Activated naive CD4-positive, alpha-beta T cell treated with anti-CD3 and anti-CD28 coated beads for 36 hours (primary cell): ENCODE data around the gene PLCB4. TPM values are rescaled to one million over a fixed set of nuclear protein-coding genes. Genes with fewer than 3 reads are reported as not detected.

Experiments used
- CTCF ChIA-PET: fragments of 350-600 bp; sonication (Branson Sonifier 250); formaldehyde crosslinking; loops from one replicate; lab custom pipeline; 2021; ENCODE audit warnings: antibody characterized with exemption; lab: Charles Lee
- DNase-seq: peaks from one replicate; pipeline ENCODE4 v3.0.0-alpha.2; 2020
- H3K27ac Mint-ChIP-seq: one replicate; pipeline ENCODE4 v1.8.0; 2021; ENCODE audit warnings: mild to moderate bottlenecking, mixed read lengths
- H3K27me3 Mint-ChIP-seq: one replicate; pipeline ENCODE4 v1.8.0; 2021; ENCODE audit warnings: low read depth, mixed read lengths
- H3K36me3 Mint-ChIP-seq: one replicate; pipeline ENCODE4 v1.8.0; 2021; ENCODE audit warnings: low read depth, mixed read lengths
- H3K4me1 Mint-ChIP-seq: one replicate; pipeline ENCODE4 v1.8.0; 2021; ENCODE audit warnings: low read depth, mixed read lengths
- H3K4me3 Mint-ChIP-seq: one replicate; pipeline ENCODE4 v1.8.0; 2021; ENCODE audit warnings: mild to moderate bottlenecking, moderate library complexity, mixed read lengths
- H3K9me3 Mint-ChIP-seq: one replicate; pipeline ENCODE4 v1.8.0; 2021; ENCODE audit warnings: mixed read lengths
- intact Hi-C: fragments of 100-400 bp; cut with micrococcal nuclease; formaldehyde crosslinking; loops from one replicate; pipeline ENCODE4 v1.15.1; 2023
- total RNA-seq, 2 experiments: library from RNA; stranded (reverse); gene quantifications; one replicate each; pipeline ENCODE4 v1.2.3, GENCODE V29; 2021

The PLCB4 gene
- total RNA-seq, 2 experiments from 2014 or later: not detected

GRCh38 chr20:9139106-9139833 lies 70.4 kb downstream of the PLCB4 start:
- Mint-ChIP-seq H3K4me1 (no peaks in the 10 kb centered on the region), H3K27me3 (no peaks in the 10 kb centered on the region), H3K4me3 (no peak overlapping the region), H3K27ac (no peak overlapping the region), H3K36me3 (no peaks in the 10 kb centered on the region), H3K9me3 (peaks cover 8% of the 10 kb centered on the region)
- CTCF ChIA-PET: no interaction called here
- intact Hi-C loops: no loop called here
- no peak for DNase-seq

DNA sequence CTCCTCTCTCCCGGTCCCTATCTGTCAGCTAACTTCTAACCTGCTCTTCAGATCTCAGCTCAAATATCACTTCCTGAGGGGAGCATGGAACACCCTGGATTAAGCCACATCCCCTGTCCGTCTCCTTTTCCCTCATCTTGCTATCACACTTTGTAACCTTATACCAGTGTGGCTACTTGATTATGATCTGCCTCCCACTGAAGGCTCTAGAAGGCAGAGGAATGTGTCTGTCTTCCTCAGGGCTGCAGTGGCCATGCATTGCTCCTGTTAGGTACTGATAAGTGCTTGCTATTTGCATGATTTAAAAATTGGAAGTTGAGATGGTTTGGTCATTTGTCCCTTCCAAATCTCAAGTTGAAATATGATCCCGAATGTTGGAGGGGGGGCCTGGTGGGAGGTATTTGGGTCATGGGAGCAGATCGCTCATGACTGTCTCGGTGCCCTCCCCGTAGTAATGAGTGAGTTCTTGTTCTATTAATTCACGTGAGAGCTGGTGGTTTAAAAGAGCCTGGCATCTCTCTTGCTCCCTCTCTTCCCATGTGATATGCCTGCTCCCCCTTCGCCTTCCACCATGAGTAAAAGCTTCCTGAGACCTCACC lies 71.4 kb downstream of the PLCB4 start:
- no peaks in the 10 kb centered on the region for H3K36me3 Mint-ChIP-seq

DNA sequence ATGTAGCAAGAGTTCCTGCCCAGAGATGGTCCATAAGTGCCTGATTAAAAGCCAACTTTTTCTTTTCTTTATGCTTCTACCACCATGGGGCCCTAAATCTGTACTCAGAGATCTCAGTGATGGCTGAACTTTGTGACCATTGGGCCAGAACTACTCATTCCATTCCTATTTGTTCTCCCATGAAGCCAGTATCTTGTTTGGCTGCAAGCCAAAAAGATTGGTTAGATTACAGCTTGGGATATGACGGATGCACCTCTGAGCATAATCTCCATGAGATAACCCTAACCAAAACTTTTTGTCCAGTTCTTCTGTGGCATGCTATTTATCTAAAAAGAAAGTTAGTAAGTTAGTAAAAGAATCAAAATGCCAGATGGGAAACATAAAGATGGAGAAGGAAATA lies 72.2 kb downstream of the PLCB4 start:
- DNase-seq: no peak

More for the DNA sequence above, 71.4 kb downstream of the PLCB4 start:
- no peak for DNase-seq
- Mint-ChIP-seq H3K27me3 (no peaks in the 10 kb centered on the region), H3K27ac (no peak overlapping the region), H3K9me3 (peaks cover 8% of the 10 kb centered on the region), H3K4me3 (no peak overlapping the region), H3K4me1 (no peaks in the 10 kb centered on the region)
- intact Hi-C loops: no loop called here
- CTCF ChIA-PET: no interaction called here

GRCh38 chr20:9141921-9142320 lies 73.0 kb downstream of the PLCB4 start:
- Mint-ChIP-seq H3K9me3 (peaks cover 12% of the 10 kb centered on the region), H3K4me3 (no peak overlapping the region), H3K36me3 (no peaks in the 10 kb centered on the region), H3K27me3 (no peaks in the 10 kb centered on the region), H3K4me1 (no peaks in the 10 kb centered on the region), H3K27ac (no peak overlapping the region)
- intact Hi-C loops: no loop called here
- CTCF ChIA-PET: no interaction called here
- DNase-seq: no peak

More for the DNA sequence above, 72.2 kb downstream of the PLCB4 start:
- Mint-ChIP-seq H3K4me1 (no peaks in the 10 kb centered on the region), H3K27me3 (no peaks in the 10 kb centered on the region), H3K36me3 (no peaks in the 10 kb centered on the region), H3K27ac (no peak overlapping the region), H3K4me3 (no peak overlapping the region), H3K9me3 (peaks cover 10% of the 10 kb centered on the region)
- intact Hi-C loops: no loop called here
- CTCF ChIA-PET: no interaction called here

DNA sequence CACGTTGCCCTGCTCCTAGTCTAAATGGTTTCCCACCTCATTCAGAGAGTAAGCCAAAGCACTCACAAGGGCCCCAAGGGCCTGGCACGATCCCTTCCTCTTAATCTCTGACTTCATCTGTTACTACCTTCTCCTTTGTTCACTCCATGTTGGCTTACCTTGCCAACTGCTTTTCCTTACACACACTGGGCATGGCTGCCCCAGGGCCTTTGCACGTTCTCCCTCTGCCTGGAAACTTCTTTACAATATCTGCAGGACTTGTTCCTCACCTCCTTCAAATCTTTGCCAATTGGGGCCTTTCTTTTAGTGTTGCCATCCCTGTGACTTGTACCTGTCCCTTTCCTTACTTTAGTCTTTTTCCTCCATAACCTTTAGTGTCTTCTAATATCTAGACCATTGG lies 73.9 kb downstream of the PLCB4 start:
- Mint-ChIP-seq H3K27ac (no peak overlapping the region), H3K36me3 (no peaks in the 10 kb centered on the region), H3K4me1 (no peaks in the 10 kb centered on the region), H3K27me3 (no peaks in the 10 kb centered on the region), H3K9me3 (peaks cover 12% of the 10 kb centered on the region), H3K4me3 (no peak overlapping the region)
- no peak for DNase-seq
- CTCF ChIA-PET: no interaction called here
- intact Hi-C loops: no loop called here

DNA sequence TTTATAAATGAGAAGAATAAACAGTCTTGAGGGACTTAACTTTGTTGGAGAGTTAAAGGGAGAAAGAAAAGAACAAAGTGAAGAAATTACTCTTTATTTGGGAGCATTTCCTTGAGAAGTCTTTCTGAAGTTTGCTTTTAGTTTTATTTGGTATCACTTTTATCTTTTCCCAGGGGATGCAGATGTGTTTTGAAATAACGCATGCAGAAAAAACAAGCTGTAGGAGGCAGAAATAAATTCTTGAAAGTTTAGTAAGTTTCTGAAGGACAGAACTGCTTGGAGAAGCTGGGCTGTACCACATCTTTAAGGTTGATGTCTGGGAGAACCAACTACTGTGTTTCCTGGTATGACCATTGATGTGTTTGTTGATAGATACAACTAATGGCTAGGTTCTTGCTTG lies 75.0 kb downstream of the PLCB4 start:
- intact Hi-C loops: no loop called here
- H3K4me3 Mint-ChIP-seq: no peak overlapping the region
- H3K4me1 Mint-ChIP-seq: no peaks in the 10 kb centered on the region
- no peak for DNase-seq
- H3K27ac Mint-ChIP-seq: no peak overlapping the region
- CTCF ChIA-PET: no interaction called here
- H3K27me3 Mint-ChIP-seq: no peaks in the 10 kb centered on the region
- peaks cover 12% of the 10 kb centered on the region for H3K9me3 Mint-ChIP-seq
- H3K36me3 Mint-ChIP-seq: no peaks in the 10 kb centered on the region

DNA sequence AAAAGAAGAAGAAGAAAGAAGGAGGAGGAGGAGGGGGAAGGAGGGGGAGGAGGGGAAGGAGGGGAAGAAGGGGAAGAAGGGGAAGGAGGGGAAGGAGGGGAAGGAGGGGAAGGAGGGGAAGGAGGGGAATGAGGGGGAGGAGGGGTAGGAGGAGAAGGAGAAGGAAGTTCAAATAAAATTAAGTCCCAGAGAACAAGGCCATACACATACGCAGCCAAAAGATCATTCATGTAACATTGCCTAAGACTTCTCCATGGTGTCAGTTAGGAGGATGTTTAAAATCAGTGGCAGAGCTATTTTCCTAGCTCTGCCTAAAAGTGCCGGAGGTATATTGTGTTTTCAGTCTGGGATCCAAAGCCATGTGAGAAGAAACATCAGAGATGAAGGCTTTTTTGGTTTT lies 75.8 kb downstream of the PLCB4 start:
- Mint-ChIP-seq H3K27me3 (no peaks in the 10 kb centered on the region), H3K4me3 (no peak overlapping the region), H3K9me3 (peaks cover 7% of the 10 kb centered on the region), H3K36me3 (no peaks in the 10 kb centered on the region), H3K4me1 (no peaks in the 10 kb centered on the region), H3K27ac (no peak overlapping the region)
- intact Hi-C loops: no loop called here
- DNase-seq: no peak
- CTCF ChIA-PET: no interaction called here

- no peaks in the 10 kb centered on the region for H3K36me3 Mint-ChIP-seq
- CTCF ChIA-PET: no interaction called here
- no peak for DNase-seq
- no peaks in the 10 kb centered on the region for H3K4me1 Mint-ChIP-seq
- intact Hi-C loops: no loop called here
- no peaks in the 10 kb centered on the region for H3K27me3 Mint-ChIP-seq
- no peak overlapping the region for H3K27ac Mint-ChIP-seq
- H3K9me3 Mint-ChIP-seq: peaks cover 5% of the 10 kb centered on the region
- no peak overlapping the region for H3K4me3 Mint-ChIP-seq
These were observed 76.3 kb downstream of the PLCB4 start for GRCh38 chr20:9145142-9145541.

- peaks cover 8% of the 10 kb centered on the region for H3K9me3 Mint-ChIP-seq
- no peak overlapping the region for H3K4me3 Mint-ChIP-seq
- no peaks in the 10 kb centered on the region for H3K36me3 Mint-ChIP-seq
- intact Hi-C loops: no loop called here
- H3K27me3 Mint-ChIP-seq: no peaks in the 10 kb centered on the region
- no peak for DNase-seq
- no peaks in the 10 kb centered on the region for H3K4me1 Mint-ChIP-seq
- no peak overlapping the region for H3K27ac Mint-ChIP-seq
- CTCF ChIA-PET: no interaction called here
These were observed 77.8 kb downstream of the PLCB4 start for GRCh38 chr20:9146649-9147048.

GRCh38 chr20:9147547-9148024 lies 78.7 kb downstream of the PLCB4 start:
- no peaks in the 10 kb centered on the region for H3K27me3 Mint-ChIP-seq
- no peaks in the 10 kb centered on the region for H3K36me3 Mint-ChIP-seq
- CTCF ChIA-PET: no interaction called here
- no peak overlapping the region for H3K27ac Mint-ChIP-seq
- H3K9me3 Mint-ChIP-seq: peaks cover 11% of the 10 kb centered on the region
- H3K4me3 Mint-ChIP-seq: no peak overlapping the region
- H3K4me1 Mint-ChIP-seq: no peaks in the 10 kb centered on the region
- intact Hi-C loops: no loop called here
- no peak for DNase-seq

- Mint-ChIP-seq H3K27ac (no peak overlapping the region), H3K9me3 (peaks cover 11% of the 10 kb centered on the region), H3K4me3 (no peak overlapping the region), H3K36me3 (no peaks in the 10 kb centered on the region), H3K4me1 (no peaks in the 10 kb centered on the region), H3K27me3 (no peaks in the 10 kb centered on the region)
- intact Hi-C loops: no loop called here
- no peak for DNase-seq
- CTCF ChIA-PET: no interaction called here
These were observed 79.4 kb downstream of the PLCB4 start for GRCh38 chr20:9148291-9148690.

DNA sequence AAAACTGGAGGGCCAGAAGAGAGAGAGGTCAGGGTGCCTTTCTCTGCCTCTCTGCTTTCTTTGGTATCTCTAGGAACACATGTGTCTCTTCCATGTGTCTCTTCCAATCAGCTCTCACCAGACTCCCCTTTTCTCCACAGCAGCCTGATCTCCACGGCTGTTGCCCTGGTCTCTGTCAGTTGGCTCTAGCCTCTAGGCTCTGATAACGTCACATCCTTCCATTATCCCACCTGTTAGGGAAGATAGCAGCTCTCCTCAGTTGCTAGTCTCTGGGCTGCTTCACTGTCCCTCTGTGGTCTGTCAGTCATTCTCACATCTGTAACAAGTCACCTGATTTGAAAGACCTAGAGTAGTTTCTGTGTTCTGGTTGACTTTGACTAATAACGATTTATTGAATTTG lies 80.2 kb downstream of the PLCB4 start:
- no peak for DNase-seq
- intact Hi-C loops: no loop called here
- CTCF ChIA-PET: no interaction called here

DNA sequence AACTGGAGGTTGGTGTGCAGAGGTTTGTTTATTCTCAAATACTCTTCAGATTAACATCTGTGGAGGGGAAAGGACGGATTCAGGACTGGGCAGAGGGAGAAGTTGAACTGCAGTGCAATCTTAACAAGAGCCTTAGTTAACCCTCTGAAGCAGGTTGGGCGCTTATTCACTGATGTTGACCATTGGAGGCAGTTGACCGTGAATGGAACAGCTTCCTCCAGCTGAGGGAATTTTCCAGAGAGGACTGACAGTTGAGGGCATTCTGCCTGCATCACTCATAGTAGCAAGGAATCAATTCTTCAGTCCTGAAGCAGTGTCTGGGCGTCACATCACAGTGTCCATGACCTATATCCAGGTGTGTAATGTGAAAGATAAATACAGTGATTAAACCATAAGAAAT lies 80.9 kb downstream of the PLCB4 start:
- Mint-ChIP-seq H3K27me3 (no peaks in the 10 kb centered on the region), H3K36me3 (no peaks in the 10 kb centered on the region), H3K4me1 (no peaks in the 10 kb centered on the region), H3K9me3 (peaks cover 11% of the 10 kb centered on the region), H3K27ac (no peak overlapping the region), H3K4me3 (no peak overlapping the region)
- intact Hi-C loops: no loop called here
- CTCF ChIA-PET: no interaction called here
- no peak for DNase-seq

More for the DNA sequence above, 80.2 kb downstream of the PLCB4 start:
- Mint-ChIP-seq H3K4me3 (no peak overlapping the region), H3K4me1 (no peaks in the 10 kb centered on the region), H3K36me3 (no peaks in the 10 kb centered on the region), H3K27me3 (no peaks in the 10 kb centered on the region), H3K27ac (no peak overlapping the region), H3K9me3 (peaks cover 11% of the 10 kb centered on the region)
